CD4-positive, alpha-beta T cell treated with Interleukin-12 subunit alpha and Interleukin-12 subunit beta, for 1 hour (primary cell): ENCODE data around the gene CHRDL2.
A peak's percentile ranks its signal among the peaks of the same experiment; 100 is the strongest.

Source experiments
- DNase-seq: peaks from one replicate; pipeline ENCODE4 v3.0.0-alpha.2; 2020

The CHRDL2 gene

DNA sequence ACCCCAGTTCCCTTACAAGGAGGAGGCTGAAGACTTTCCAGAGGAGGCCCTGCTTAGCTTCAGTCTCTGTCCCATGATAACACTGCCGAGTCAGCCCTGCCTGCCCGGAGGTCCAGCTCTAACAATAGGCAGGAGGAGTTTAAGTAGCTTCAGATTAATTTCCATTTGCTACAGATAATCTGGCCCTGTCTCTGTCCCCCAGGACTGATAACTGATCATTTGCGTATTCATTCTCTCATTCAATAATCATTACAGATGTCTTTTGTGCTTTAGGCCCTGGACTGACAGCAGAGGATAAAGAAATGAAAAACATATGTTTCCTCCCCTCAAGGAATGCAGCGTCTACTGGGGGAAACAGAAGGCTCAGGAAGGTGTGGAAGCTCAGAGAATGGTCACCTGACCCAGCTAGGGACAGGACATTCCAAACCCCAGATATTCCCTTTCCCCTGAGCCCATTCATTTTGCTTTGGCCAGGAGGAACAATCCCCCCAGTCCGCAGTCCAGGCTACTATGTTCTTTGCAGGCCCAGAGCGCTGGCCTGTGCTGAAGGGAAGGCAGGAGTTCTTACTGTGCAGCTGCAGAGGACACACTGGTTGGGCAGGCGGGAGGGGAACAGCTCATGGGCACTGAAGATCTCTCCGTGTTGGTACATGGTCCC lies 20.8 kb downstream of the CHRDL2 start:
- no peak for DNase-seq

DNA sequence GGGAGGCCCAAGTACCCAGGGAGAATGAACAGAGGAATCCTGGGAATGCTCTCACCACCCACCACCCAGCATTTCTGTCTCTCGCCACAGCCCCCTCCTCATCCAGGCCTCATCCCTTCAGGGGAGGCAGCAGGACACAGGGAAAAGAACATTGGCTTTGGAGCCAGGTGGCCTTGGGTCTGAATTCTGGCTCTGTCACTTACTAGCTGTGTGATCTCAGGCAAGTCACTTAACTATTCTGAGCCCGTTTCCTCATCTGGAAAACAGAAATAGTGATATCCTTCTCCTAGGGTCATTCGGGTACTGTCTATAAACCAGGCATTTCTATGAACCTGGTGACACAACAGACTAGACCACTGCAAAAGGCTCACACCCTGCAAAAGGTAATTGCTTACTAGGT lies 22.1 kb downstream of the CHRDL2 start:
- DNase-seq: no peak

DNA sequence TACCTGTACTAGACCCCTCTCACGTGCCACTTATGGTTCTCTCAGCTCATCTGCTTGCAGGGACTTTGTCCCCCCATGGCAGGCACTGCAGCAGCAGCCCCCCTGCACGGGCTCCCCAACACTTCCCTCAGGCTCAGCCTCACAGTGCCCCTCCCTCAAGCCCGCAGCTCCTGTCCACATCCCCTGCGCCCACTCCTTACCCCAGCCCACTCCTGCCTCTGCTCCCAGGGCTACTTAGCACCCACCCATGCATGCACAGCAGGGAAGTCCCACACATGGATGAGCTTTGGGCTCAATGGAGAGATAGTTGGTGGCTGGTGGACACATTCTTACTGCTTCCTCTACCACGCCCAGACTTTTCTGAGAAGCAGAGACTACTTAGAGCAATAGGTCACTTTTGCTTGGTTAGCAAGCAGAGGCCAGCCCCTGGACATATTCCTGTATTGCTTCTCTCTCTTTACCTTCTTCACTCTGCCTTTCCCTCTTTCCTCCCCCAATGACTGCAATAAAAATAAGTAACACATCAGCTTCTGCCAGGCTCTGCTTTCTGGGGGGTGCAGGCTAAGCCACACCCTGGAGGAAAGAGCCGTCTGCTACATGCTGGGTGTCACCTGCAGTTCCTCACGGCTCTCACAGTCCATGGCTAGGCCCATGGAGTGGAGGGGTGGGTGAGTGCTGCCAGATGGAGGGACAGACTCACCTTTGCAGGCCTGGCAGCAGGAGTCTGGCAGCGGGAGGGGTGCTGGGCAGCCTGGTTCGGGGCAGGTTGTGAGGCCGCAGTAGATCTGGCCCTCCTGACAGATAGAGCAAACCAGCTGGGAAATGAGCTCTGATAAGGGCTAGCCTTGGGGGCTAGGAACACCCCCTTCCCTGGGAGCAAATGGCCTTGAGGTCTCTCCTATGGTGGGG lies 23.4 kb downstream of the CHRDL2 start:
- DNase-seq: no peak

DNA sequence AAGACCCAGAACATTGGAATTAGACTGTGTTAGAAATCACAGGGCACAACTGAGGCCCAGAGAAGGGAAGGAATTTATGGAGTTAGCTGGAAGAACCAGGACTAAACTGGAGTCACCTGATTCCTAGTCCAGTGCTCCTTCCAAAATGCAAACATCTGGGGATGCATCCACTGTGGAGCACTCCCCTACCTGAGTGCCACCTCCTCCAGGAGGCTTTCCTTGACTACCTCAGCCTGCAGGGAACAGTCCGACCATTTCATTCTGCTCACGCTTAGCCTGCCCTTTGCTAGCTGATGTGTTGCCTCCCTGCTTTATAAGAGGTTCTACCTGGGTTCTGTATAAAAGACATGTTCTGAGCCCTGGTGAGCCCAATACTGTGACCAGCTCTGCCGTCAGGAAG lies 24.0 kb downstream of the CHRDL2 start:
- DNase-seq: no peak

DNA sequence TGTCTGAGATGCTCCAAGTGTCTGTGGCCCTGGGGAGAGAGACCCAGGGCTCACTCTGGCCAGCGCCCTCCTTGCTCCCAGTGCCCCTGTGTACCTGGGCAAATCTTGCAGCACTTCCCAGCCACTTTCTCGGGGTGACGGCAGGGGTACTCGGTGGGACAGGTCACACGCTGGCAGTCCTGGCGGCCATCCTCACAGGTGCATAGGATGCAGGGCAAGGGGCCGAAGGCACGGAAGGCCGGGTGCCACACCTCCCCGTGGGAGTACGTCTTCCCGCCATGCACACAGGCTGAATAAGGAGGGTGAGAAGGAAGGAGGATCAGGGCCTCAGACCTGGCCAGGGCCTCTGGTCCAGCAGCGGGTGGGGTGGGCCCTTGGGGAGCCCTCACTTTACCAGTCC lies 28.0 kb downstream of the CHRDL2 start:
- DNase-seq: no peak

DNA sequence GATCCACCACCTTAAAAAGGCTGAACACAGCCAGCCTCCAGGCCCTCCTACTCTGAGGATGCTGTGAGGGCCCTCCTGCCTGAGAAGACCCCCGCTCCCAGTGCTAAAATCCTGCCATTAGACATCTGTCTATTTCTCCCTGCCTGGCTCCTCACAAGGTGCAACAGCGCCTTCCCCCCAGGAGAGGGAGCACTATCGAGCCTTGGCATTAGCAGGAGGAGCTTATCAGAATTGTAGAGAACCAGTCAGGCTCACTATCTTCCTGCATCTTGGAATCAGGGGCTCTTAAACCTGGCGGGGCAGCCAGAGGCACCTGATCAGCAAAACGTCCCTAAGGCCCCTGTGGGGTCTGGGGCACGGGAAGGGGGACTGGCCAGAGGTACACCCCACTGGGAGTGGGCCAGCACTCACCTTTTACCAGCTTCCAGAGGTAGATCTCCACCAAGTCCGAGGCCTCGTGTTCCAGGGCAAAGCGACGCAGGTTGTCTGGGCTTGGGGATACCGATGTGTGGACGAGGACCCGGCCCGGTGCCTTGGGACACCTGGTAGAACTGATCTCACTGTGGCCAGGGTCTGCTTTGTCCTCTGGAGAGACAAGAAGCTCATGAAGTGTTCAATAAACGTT lies 28.7 kb downstream of the CHRDL2 start:
- DNase-seq: peak; percentile 60

DNA sequence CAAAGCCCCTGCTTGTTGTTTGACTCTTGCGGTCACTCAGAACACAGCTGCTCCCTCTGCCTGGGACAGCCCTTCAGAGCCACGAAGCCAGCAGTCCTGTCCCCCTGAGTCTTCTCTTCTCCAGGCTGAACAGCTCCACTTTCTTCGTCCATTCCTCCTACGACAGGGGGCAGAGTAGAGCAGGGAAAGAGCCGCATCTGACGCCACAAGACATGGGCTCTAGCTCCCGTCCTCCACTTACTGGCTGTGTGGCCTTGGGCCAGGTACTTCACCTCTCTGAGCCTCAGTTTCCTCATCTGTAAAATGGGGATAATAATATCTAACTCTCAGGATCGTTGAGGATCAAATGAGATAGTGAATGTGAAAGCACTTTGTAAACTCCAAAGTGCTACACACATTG lies 29.9 kb downstream of the CHRDL2 start:
- no peak for DNase-seq

DNA sequence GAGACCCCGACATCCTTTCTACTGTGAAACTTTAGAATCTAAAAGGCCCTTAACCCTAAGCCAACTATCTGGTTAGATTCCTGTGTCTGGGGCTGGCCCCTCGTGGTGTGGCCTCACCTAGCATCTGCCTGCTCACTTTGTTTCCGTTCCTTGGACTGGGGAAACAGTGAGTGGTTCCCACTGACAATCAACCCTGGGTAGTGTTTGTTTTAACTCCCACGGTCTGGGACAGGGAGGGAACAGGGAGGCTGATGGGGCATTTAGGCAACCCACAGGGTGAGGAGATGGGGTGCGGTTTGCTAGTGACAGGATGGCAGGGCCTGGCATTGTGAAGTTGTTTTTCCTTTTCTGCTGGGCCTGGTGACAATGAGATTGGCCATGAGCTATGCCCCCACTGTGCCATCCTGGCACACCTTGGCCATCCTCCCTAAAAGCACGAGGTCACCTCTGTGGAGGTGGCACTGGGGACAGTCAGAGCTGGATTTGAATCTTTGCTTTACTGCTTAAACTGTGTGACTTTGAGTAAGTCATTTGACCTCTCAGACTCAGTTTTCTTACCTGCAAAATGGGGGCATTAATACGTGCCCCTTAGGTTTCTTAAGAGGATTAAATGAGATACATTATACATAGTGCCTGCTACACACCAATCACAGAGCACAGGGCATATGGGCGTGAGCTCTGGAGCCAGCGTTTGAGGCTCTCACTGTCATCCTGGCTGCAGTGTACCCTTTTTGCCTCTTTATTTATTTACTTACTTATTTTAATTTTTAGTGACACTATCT lies 31.4 kb downstream of the CHRDL2 start:
- DNase-seq: no peak

DNA sequence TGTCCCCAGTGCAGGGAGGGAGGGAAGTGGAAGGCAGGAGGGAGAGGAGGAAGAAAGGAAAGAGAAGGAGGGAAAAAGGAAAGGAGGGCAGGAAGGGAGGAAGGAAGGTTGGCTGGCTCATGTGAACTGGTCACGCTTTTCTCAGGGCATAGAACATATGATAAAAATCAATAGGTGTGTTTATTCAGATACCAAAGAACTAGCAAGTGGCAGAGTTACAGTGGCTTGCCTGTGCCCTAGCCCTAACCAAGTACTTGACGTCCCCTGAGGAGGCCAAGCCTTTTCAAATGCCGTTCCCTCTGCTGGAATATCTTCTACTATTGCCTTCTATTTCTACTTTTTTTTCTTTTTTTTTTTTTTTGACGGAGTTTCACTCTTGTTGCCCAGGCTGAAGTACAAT lies 33.5 kb downstream of the CHRDL2 start:
- DNase-seq: no peak

DNA sequence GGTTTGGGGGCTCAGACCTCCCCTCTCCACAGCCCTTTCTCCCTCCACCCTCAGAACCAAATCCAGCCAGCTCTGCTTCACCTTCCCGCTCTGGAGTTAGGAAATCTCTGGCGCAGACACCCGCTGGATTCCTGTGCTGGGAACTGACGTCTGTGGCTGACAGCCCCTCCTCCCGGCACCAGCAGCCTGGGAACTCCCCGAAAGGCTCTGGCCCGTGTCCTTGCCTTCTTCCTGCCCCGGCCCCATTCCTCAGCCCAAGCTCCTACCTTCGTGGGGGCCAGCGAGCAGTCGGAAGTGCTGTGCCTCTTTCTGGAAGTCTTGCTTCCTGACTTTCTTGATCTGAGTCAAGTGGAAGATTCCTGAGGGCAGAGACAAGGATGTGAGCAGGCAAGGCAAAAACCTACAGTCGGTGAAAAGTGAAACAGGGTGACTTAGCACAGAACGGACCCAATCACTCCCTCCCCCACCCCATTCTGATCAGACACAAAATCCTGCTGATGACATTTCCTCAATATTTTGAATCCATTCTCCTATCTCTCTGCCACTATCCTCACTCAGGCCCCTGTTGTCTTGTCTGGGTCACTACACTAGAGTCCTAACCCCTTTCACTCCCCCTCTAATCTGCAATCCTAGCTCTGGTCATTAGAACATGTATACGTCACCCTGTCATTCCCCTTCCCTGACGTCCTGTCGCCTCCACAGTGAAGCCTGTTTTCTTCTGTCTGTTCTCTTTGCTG lies 34.1 kb downstream of the CHRDL2 start:
- no peak for DNase-seq

DNA sequence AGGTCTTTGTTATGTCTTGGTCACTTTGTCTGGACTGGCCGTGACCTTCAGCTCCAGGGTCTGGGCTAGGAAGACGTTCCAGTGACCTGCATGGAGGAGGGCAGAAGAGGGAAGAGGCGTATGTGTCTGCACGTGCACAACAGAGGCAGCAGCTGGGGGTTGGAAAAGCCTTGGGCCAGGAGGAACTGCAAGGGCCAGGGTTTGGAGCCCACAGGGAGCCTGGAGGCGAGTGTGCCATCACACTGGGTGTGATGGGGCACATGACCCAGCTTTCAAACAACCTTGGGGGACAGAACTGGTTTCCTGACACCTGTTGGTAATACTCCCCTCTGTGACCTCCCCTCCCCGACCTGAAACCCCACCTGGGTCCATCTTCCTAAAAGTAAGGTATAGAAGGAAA lies 34.7 kb downstream of the CHRDL2 start:
- no peak for DNase-seq

DNA sequence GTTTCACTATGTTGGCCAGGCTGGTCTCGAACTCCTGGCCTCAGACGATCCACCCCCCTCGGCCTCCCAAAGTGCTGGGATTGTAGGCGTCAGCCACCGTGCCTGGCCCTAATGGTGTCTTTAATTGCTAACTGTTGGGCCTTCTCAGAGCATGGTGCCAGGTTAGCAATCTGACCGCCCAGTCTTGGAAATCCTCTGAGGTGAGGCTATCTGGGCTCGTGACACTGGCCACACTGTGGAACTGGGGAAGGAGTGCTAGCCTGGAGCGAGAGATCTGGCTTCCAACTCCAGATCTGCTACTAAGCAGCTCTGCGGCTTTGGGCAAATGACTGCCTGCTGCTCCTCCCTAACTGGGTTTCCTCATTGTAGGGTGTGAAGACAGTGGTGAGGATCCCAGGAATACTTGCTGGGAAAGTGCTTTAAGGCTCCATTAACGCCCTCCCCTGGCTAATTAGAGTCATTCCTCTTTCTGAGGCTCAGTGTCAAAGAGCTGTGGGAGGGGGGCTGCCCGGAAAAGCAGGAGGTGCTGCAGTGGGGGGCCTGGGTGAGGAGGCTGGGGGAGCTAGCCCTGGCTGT lies 35.4 kb downstream of the CHRDL2 start:
- DNase-seq: no peak

DNA sequence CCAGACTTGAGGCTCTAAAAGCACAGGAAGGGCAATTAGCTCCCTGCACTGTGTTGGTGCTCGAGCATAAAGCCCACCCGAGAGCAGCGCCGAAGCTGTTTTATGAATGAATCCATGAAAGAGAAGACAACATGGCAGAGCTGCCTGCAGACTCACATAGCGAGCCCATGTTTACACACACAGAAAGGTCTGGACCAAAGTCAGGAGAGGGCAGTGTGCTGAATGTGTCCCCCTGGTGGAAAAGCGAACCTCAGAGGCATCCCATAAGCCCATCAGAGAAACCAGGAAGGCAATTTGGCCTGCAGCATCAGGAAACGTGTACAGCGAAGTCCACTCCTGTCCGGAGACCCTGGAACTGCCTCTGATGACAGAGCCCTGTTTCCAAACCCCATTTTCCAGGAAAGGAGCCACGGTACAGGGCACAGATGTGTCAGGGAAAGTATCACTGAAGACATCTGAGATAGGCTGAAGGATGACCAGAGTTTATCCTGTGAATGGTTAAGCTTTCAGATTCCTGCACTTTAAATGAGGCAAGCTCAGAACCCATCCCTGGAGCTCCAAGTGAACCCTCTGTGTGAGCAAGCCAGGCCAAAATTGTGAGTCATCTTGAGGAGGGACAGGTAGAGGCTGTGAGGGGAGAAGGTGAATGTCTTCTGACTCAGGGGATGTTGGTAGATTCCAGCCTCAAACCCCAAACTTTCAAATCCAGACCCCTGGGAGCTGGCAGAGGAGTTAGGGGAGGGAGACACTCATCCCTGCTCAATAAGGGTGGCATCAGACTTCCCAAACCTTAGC lies 36.9 kb downstream of the CHRDL2 start:
- DNase-seq: no peak

DNA sequence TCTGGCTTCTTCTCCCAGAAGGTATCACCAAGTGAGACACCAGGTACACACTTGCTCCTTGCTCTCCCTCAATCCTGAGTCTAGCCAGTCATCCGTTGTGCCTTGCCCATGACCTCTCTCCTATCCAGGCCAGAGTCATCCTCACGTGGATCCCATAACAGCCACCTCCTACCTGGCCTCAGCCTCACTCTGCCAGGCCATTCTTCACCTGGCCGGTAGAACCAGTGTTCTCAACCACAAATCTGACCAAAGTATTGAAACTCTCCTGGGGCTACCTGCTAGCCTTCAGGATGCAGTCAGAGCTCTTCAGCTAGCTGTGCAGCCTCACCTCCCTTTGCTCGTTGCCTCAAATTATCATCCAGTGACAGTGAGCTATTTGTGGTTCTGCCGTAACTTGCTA lies 37.7 kb downstream of the CHRDL2 start:
- DNase-seq: no peak

DNA sequence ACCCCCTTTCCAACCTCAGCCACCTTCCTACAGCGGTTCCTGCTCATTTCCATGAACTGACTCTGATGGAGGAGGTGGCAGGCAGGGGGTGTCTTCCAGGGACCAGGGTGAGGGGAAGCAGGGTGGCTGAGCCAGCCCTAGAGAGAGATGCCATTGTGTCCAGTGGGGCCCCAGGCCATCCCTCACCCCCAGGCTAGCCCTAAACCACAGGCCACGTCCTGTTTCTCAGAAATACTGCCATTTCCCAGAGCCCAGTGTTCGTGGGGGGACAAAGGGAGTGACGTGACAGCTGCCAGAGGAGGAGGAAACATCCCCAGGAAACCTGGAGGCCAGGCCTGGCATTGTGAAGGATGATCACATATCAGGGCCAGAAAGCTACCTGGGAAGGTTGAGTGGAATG lies 39.5 kb downstream of the CHRDL2 start:
- no peak for DNase-seq

DNA sequence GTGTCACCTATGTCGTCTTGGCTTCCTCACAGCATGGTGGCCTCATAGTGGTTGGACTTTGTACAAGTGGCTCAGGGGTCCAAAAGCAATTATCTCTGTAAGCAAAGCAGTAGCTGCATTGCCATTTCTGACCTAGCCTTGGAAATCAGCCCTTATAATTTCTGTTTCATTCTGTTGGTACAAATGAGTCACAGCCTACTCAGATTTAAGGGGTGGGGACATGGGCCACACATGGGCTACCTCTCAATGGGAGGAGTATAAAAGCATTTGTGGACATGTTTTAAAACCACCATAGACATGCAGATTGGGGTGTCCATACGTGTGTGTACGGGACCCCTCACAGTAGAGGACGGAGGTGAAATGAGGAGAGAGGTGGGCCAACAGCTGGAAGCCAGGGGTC lies 41.6 kb downstream of the CHRDL2 start:
- no peak for DNase-seq

DNA sequence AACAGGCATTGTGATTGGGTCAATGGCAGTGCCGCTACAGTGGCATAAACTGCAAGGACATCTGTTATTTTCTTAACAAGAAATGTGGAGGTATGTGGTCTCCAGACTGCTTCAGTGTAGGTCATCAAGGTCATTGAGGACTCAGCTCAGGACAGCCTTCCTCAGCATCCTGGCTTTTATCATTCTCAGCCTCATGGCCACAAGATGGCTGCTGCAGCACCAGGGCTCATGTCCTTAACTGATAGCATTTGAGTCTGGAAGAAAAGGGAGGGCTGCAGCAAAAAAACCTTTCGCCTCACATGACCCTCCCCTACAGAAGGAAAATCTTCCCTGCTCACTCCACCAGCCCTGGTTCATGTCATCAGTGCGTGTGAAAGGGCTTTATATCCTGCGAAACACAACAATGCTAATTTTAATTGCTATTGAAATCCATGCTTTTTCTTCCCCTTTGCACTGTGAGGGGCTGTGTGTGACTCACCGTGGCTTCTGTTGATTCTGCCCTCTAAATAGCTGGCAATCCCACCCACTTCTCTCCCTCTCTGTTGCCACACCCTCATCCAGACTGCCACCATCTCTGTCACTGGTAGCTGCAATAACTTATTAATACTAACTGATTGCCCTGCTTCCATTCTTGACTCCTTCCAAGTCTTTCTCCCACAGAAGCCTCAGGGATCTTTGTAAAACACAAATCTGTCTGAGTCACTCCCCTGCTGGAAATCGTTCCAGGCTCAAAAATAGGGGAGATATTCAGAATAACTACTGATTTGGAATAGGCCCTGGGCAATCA lies 43.8 kb downstream of the CHRDL2 start:
- DNase-seq: no peak

DNA sequence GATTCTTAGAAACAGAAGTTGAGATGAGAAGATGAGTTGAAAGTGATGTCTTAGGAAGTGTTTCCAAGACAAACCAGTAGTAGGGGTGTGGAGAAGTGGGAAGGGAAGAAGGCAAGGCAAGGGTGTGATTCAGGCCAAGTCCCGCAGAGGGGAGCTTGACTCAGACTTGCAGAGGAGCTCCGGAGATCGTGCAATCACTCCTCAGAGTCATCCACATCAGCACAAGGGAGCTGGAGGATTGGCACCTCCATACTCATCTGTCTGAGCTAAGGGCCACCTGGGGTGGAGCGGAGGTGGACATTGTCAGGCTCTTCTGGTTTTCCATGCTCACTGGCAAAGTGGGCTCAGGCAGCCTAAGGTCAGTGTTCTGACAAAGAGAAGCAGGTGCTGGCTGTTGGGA lies 44.4 kb downstream of the CHRDL2 start:
- no peak for DNase-seq

DNA sequence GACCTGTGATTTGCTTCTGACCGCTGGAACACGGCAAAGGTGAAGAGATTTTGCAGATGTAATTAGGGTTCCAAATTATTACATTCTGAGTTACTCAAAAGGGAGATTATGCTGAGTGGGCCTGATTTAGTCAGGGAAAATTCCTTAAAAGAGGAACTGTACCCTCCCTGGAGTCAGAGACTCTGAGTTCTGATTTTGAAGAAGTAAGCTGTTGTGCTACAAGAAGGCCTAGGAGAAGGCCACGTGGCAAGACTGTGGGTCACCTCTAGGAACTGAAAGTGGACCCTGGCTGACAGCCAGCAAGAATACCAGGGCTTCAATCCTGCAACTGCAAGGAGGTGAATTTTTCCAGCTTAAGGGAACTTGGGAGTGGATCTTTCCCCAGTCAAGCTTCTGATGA lies 45.3 kb downstream of the CHRDL2 start:
- no peak for DNase-seq

DNA sequence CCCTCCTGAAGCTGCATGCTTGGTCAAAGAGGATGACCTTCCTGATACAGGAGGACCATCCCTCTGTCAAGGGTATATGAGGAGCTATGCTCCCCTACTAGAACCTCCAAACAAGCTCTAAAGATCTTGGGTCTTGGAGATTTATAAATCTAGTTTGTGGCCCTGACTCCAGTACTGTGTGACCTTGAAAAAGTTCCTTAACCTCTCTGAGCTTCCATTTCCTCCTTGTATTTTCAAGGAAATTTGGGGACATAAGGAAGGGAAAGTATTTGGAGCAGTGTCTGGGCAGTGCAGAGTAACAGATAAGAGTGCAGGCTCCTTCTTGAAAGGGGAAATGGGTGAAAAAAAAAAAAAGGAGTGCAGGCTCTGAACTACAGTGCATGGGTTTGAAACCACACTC lies 45.9 kb downstream of the CHRDL2 start:
- no peak for DNase-seq

DNA sequence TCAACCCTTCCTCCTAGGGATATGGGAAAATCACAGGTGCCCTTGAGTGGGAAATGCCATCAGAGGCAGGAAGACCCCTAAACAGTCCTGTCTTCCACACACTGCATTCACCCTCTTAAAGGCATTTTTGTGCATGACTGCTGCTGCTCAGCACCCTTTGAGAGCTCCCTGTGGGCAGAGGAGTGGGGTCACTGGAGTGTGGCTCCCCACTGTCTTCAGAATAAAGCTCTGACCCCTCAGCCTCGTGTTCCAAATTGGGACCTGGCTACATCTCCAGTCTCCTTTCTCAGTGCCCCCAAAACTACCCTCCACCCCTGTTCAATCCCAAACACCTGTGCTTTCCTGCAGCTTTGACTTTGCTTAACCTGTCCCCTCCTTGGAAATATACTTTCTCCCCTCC lies 46.6 kb downstream of the CHRDL2 start:
- DNase-seq: no peak
